Memory B cell (primary cell): Measurements from ENCODE around the gene GBP7.
"Not testable (repeated sequence)": the region's sequence is repeated elsewhere in the genome, so short reads cannot be mapped to it uniquely, and the experiment has no call there.

Experiments
- ATAC-seq: fragments of 150-1000 bp; cut with Tn5 transposase; 2 replicates; pipeline ENCODE4 v1.10.0; 2021; ENCODE audit warnings: low read depth, mild to moderate bottlenecking, moderate library complexity
- DNase-seq, 2 donors: peaks; one replicate each; pipeline ENCODE4 v3.0.0; 2022; ENCODE audit warnings: low spot score in 2 of 2
- H3K27ac Mint-ChIP-seq: one replicate; pipeline ENCODE4 v1.8.0; 2022; ENCODE audit warnings: mild to moderate bottlenecking, moderate library complexity, mixed read lengths
- H3K27me3 Mint-ChIP-seq: one replicate; pipeline ENCODE4 v1.8.0; 2022; ENCODE audit warnings: mixed read lengths
- H3K36me3 Mint-ChIP-seq: one replicate; pipeline ENCODE4 v1.8.0; 2022; ENCODE audit warnings: mild to moderate bottlenecking, mixed read lengths
- H3K4me1 Mint-ChIP-seq: one replicate; pipeline ENCODE4 v1.8.0; 2022; ENCODE audit warnings: mixed read lengths
- H3K4me3 Mint-ChIP-seq: one replicate; pipeline ENCODE4 v1.8.0; 2022; ENCODE audit warnings: mild to moderate bottlenecking, moderate library complexity, mixed read lengths
- H3K9me3 Mint-ChIP-seq: one replicate; pipeline ENCODE4 v1.8.0; 2022; ENCODE audit warnings: mixed read lengths

GBP7 gene

GRCh38 chr1:89149229-89149628 is 26.6 kb downstream of the GBP7 start:
- Mint-ChIP-seq H3K9me3 (no peaks in the 10 kb centered on the region), H3K4me3 (no peak overlapping the region), H3K4me1 (peaks cover 3% of the 10 kb centered on the region), H3K36me3 (no peaks in the 10 kb centered on the region), H3K27me3 (peaks cover 11% of the 10 kb centered on the region), H3K27ac (no peak overlapping the region)
- DNase-seq = no peak
- no peak for ATAC-seq

GRCh38 chr1:89147678-89148658 is 27.8 kb downstream of the GBP7 start:
- no peak for DNase-seq
- no peak overlapping the region for H3K27ac Mint-ChIP-seq
- no peak overlapping the region for H3K4me3 Mint-ChIP-seq
- no peaks in the 10 kb centered on the region for H3K36me3 Mint-ChIP-seq
- peaks cover 3% of the 10 kb centered on the region for H3K4me1 Mint-ChIP-seq
- no peaks in the 10 kb centered on the region for H3K9me3 Mint-ChIP-seq
- ATAC-seq = no peak
- H3K27me3 Mint-ChIP-seq = peaks cover 11% of the 10 kb centered on the region

- Mint-ChIP-seq H3K27ac (no peak overlapping the region), H3K27me3 (peaks cover 8% of the 10 kb centered on the region), H3K4me3 (no peak overlapping the region), H3K36me3 (no peaks in the 10 kb centered on the region), H3K9me3 (no peaks in the 10 kb centered on the region), H3K4me1 (peaks cover 3% of the 10 kb centered on the region)
- DNase-seq = no peak
- no peak for ATAC-seq
Observed at GRCh38 chr1:89146721-89147120, 29.1 kb downstream of the GBP7 start.

- H3K27me3 Mint-ChIP-seq = peaks cover 5% of the 10 kb centered on the region
- H3K9me3 Mint-ChIP-seq = no peaks in the 10 kb centered on the region
- DNase-seq = no peak
- no peak overlapping the region for H3K4me3 Mint-ChIP-seq
- H3K4me1 Mint-ChIP-seq = peaks cover 3% of the 10 kb centered on the region
- no peak for ATAC-seq
- H3K27ac Mint-ChIP-seq = no peak overlapping the region
- no peaks in the 10 kb centered on the region for H3K36me3 Mint-ChIP-seq
Observed at GRCh38 chr1:89143484-89143883, 32.3 kb downstream of the GBP7 start.

- no peaks in the 10 kb centered on the region for H3K27me3 Mint-ChIP-seq
- no peak for ATAC-seq
- H3K4me1 Mint-ChIP-seq = peaks cover 3% of the 10 kb centered on the region
- no peaks in the 10 kb centered on the region for H3K9me3 Mint-ChIP-seq
- H3K4me3 Mint-ChIP-seq = no peak overlapping the region
- no peaks in the 10 kb centered on the region for H3K36me3 Mint-ChIP-seq
- no peak overlapping the region for H3K27ac Mint-ChIP-seq
- DNase-seq = no peak
Observed at GRCh38 chr1:89142160-89142559, 33.6 kb downstream of the GBP7 start.

GRCh38 chr1:89133747-89134146 is 42.1 kb downstream of the GBP7 start:
- no peak for ATAC-seq
- Mint-ChIP-seq H3K9me3 (no peaks in the 10 kb centered on the region), H3K36me3 (peaks cover 3% of the 10 kb centered on the region)

GRCh38 chr1:89130716-89131115 is 45.1 kb downstream of the GBP7 start:
- Mint-ChIP-seq H3K4me3 (no peak overlapping the region), H3K4me1 (peaks cover 22% of the 10 kb centered on the region), H3K27me3 (peaks cover 9% of the 10 kb centered on the region), H3K9me3 (no peaks in the 10 kb centered on the region), H3K27ac (no peak overlapping the region), H3K36me3 (peaks cover 3% of the 10 kb centered on the region)
- ATAC-seq (no peak), DNase-seq (no peak)

More at GRCh38 chr1:89133747-89134146, 42.1 kb downstream of the GBP7 start:
- H3K27me3 Mint-ChIP-seq = peaks cover 9% of the 10 kb centered on the region
- no peak for DNase-seq
- peaks cover 9% of the 10 kb centered on the region for H3K4me1 Mint-ChIP-seq
- H3K27ac Mint-ChIP-seq = no peak overlapping the region
- H3K4me3 Mint-ChIP-seq = no peak overlapping the region

GRCh38 chr1:89129911-89130310 is 45.9 kb downstream of the GBP7 start:
- Mint-ChIP-seq H3K9me3 (no peaks in the 10 kb centered on the region), H3K27me3 (peaks cover 9% of the 10 kb centered on the region), H3K4me1 (peaks cover 27% of the 10 kb centered on the region), H3K4me3 (no peak overlapping the region), H3K36me3 (peaks cover 3% of the 10 kb centered on the region), H3K27ac (no peak overlapping the region)
- DNase-seq (no peak), ATAC-seq (no peak)

- H3K9me3 Mint-ChIP-seq, ATAC-seq, H3K4me3 Mint-ChIP-seq, H3K27me3 Mint-ChIP-seq, H3K27ac Mint-ChIP-seq, H3K36me3 Mint-ChIP-seq, DNase-seq: not testable (repeated sequence)
- H3K4me1 Mint-ChIP-seq = peaks cover 35% of the 10 kb centered on the region
Observed at GRCh38 chr1:89128003-89128458, 47.8 kb downstream of the GBP7 start.

GRCh38 chr1:89126602-89127565 is 48.9 kb downstream of the GBP7 start:
- H3K27me3 Mint-ChIP-seq, DNase-seq, ATAC-seq, H3K9me3 Mint-ChIP-seq, H3K36me3 Mint-ChIP-seq: not testable (repeated sequence)
- Mint-ChIP-seq H3K4me3 (peak overlapping the region; percentile 83), H3K27ac (peak overlapping the region; percentile 93), H3K4me1 (peaks cover 35% of the 10 kb centered on the region)

GRCh38 chr1:89125913-89126580 is 49.8 kb downstream of the GBP7 start, which contains the start of gene GBP2:
Gene GBP2 (minus strand): TSS chr1:89126114. CDS start chr1:89121966, 4,148 bp downstream.
- H3K36me3 Mint-ChIP-seq = no peaks in the 10 kb centered on the region
- H3K4me1 Mint-ChIP-seq = peaks cover 35% of the 10 kb centered on the region
- no peak for DNase-seq

GRCh38 chr1:89125240-89125912 is 50.4 kb downstream of the GBP7 start:
- H3K4me1 Mint-ChIP-seq = peaks cover 35% of the 10 kb centered on the region
- no peaks in the 10 kb centered on the region for H3K27me3 Mint-ChIP-seq
- H3K4me3 Mint-ChIP-seq = peak overlapping the region; percentile 92
- no peak for DNase-seq
- peak overlapping the region; percentile 89 for H3K27ac Mint-ChIP-seq
- no peak for ATAC-seq
- no peaks in the 10 kb centered on the region for H3K36me3 Mint-ChIP-seq
- no peaks in the 10 kb centered on the region for H3K9me3 Mint-ChIP-seq

More at GRCh38 chr1:89125913-89126580, 49.8 kb downstream of the GBP7 start, which contains the start of gene GBP2:
- Mint-ChIP-seq H3K4me3 (peak within 1 kb of the TSS; percentile 92), H3K9me3 (no peaks in the 10 kb centered on the region), H3K27ac (peak within 1 kb of the TSS; percentile 93), H3K27me3 (no peaks in the 10 kb centered on the region)
- ATAC-seq = peak; percentile 51

- H3K36me3 Mint-ChIP-seq = peaks cover 3% of the 10 kb centered on the region
- ATAC-seq (no peak), DNase-seq (no peak)
- H3K27me3 Mint-ChIP-seq = no peaks in the 10 kb centered on the region
- H3K27ac Mint-ChIP-seq = no peak overlapping the region
- H3K4me3 Mint-ChIP-seq = no peak overlapping the region
- H3K4me1 Mint-ChIP-seq = peaks cover 20% of the 10 kb centered on the region
- no peaks in the 10 kb centered on the region for H3K9me3 Mint-ChIP-seq
Observed at GRCh38 chr1:89121641-89122040, 54.2 kb downstream of the GBP7 start.
